Renal cortex interstitium (tissue), 11 donors: ENCODE measurements around the gene ZNF429. TPM values are rescaled to one million over a fixed set of nuclear protein-coding genes. Genes with fewer than 3 reads are reported as not detected.

Experiments used
- DNase-seq, 11 donors: peaks; one replicate each; pipeline ENCODE4 v3.0.0-alpha.2; 2013; ENCODE audit warnings: low read depth in 9 of 11, low spot score in 4 of 11; ENCODE audit errors: extremely low read depth in 1 of 11
- polyA plus RNA-seq, 3 donors: library from polyadenylated mRNA; unstranded; fragments of 120-200 nt; gene quantifications; one replicate each; pipeline ENCODE4 v1.2.1, GENCODE V29; 2013; ENCODE audit not compliant: insufficient read length in 3 of 3

ZNF429 gene
- polyA plus RNA-seq, 3 donors, result 24.0 to 33.2 (median 31.9) TPM

GRCh38 chr19:21584537-21584936 is 79.1 kb downstream of the ZNF429 start:
- DNase-seq, result no peak

- DNase-seq, result no peak
These were observed 80.0 kb downstream of the ZNF429 start for GRCh38 chr19:21585281-21585890.

- peak in 1 of 11 donors; percentile 11 for DNase-seq
These were observed 81.1 kb downstream of the ZNF429 start for GRCh38 chr19:21586311-21587116.

- DNase-seq, result no peak
These were observed 81.7 kb downstream of the ZNF429 start for GRCh38 chr19:21587117-21587461.

- DNase-seq, result no peak
These were observed 82.1 kb downstream of the ZNF429 start for GRCh38 chr19:21587549-21587948.

GRCh38 chr19:21588065-21588601 is 82.7 kb downstream of the ZNF429 start:
- DNase-seq, result no peak

- no peak for DNase-seq
These were observed 85.5 kb downstream of the ZNF429 start for GRCh38 chr19:21590867-21591266.

- DNase-seq, result no peak
These were observed 87.6 kb downstream of the ZNF429 start for GRCh38 chr19:21593008-21593481.

- no peak for DNase-seq
These were observed 88.1 kb downstream of the ZNF429 start for GRCh38 chr19:21593502-21593901.

- no peak for DNase-seq
These were observed 88.8 kb downstream of the ZNF429 start for GRCh38 chr19:21593934-21594820.

- no peak for DNase-seq
These were observed 89.8 kb downstream of the ZNF429 start for GRCh38 chr19:21595185-21595584.

- no peak for DNase-seq
These were observed 96.8 kb downstream of the ZNF429 start for GRCh38 chr19:21602082-21602658.

GRCh38 chr19:21602659-21603430 is 97.4 kb downstream of the ZNF429 start:
- peak in 1 of 11 donors; percentile 25 for DNase-seq

GRCh38 chr19:21603431-21604231 is 98.2 kb downstream of the ZNF429 start:
- peak in 1 of 11 donors; percentile 52 for DNase-seq

GRCh38 chr19:21604351-21604926 is 99.0 kb downstream of the ZNF429 start:
- DNase-seq, result peak in 2 of 11 donors; percentile 58 to 70
